Sciatic nerve (tissue), 2 donors: ENCODE results near the gene EHMT1. TPM values are rescaled to one million over a fixed set of nuclear protein-coding genes. Genes with fewer than 3 reads are reported as not detected.
"Not testable (repeated sequence)": the region's sequence is repeated elsewhere in the genome, so short reads cannot be mapped to it uniquely, and the experiment has no call there.

ENCODE experiments used
- ATAC-seq: fragments of 200-7000 bp; cut with Tn5 transposase; one replicate; pipeline ENCODE4 v1.9.1; 2020; ENCODE audit warnings: mild to moderate bottlenecking, moderate library complexity
- DNase-seq: peaks from one replicate; pipeline ENCODE4 v3.0.0-alpha.2; 2020; ENCODE audit warnings: low spot score
- intact Hi-C: fragments of 100-400 bp; cut with DNase I; formaldehyde crosslinking; loops from one replicate; pipeline ENCODE4 v1.14.2; 2022
- total RNA-seq: library from RNA; stranded (reverse); fragmentation: NEBNext Ultra II Directional; extraction: Animal tissue kit (Norgen Biotek cat#: 25700); gene quantifications from one replicate; pipeline ENCODE4 v1.2.1, GENCODE V29; 2021
- donor health status: DM: no; HTN: no; CAD: no.
- donor health status: DM: no; HTN: no; CAD: no.

Gene EHMT1
- total RNA-seq, 1 donor from 2014 or later, result 104 TPM

GRCh38 chr9:137761032-137761431 is 142.2 kb downstream of the EHMT1 start:
- no peak for ATAC-seq
- intact Hi-C loops, result no loop called here
- no peak for DNase-seq

- DNase-seq, result no peak
- no peak for ATAC-seq
- intact Hi-C loops, result no loop called here
Observed at GRCh38 chr9:137761793-137762192, 143.0 kb downstream of the EHMT1 start.

- intact Hi-C loops, result no loop called here
- DNase-seq (no peak), ATAC-seq (peak; percentile 59)
Observed at GRCh38 chr9:137762414-137763061, 143.7 kb downstream of the EHMT1 start.

GRCh38 chr9:137763271-137763955 is 144.6 kb downstream of the EHMT1 start:
- intact Hi-C loops, result no loop called here
- ATAC-seq (no peak), DNase-seq (no peak)

- intact Hi-C loops, result no loop called here
- peak; percentile 58 for ATAC-seq
- no peak for DNase-seq
Observed at GRCh38 chr9:137764171-137764671, 145.4 kb downstream of the EHMT1 start.

GRCh38 chr9:137764981-137765380 is 146.2 kb downstream of the EHMT1 start:
- ATAC-seq (peak; percentile 11), DNase-seq (no peak)
- intact Hi-C loops, result no loop called here

- intact Hi-C loops, result no loop called here
- DNase-seq (no peak), ATAC-seq (no peak)
Observed at GRCh38 chr9:137765536-137765935, 146.7 kb downstream of the EHMT1 start.

- DNase-seq (no peak), ATAC-seq (no peak)
- intact Hi-C loops, result no loop called here
Observed at GRCh38 chr9:137771580-137771979, 152.8 kb downstream of the EHMT1 start.

GRCh38 chr9:137772281-137772873 is 153.6 kb downstream of the EHMT1 start:
- intact Hi-C loops, result no loop called here
- no peak for DNase-seq
- ATAC-seq, result no peak

- DNase-seq (no peak), ATAC-seq (no peak)
- intact Hi-C loops, result no loop called here
Observed at GRCh38 chr9:137774775-137775386, 156.1 kb downstream of the EHMT1 start.

- intact Hi-C loops, result no loop called here
- ATAC-seq (no peak), DNase-seq (no peak)
Observed at GRCh38 chr9:137776306-137776995, 157.6 kb downstream of the EHMT1 start.

- DNase-seq (no peak), ATAC-seq (no peak)
- intact Hi-C loops, result no loop called here
Observed at GRCh38 chr9:137777761-137778160, 159.0 kb downstream of the EHMT1 start.

GRCh38 chr9:137778336-137778735 is 159.5 kb downstream of the EHMT1 start:
- ATAC-seq (no peak), DNase-seq (no peak)
- intact Hi-C loops, result no loop called here

- DNase-seq (no peak), ATAC-seq (no peak)
- intact Hi-C loops, result no loop called here
Observed at GRCh38 chr9:137778914-137779313, 160.1 kb downstream of the EHMT1 start.

GRCh38 chr9:137780031-137780430 is 161.2 kb downstream of the EHMT1 start:
- intact Hi-C loops, ATAC-seq, DNase-seq: not testable (repeated sequence)

GRCh38 chr9:137781906-137782585 is 163.2 kb downstream of the EHMT1 start:
- intact Hi-C loops, result no loop called here
- ATAC-seq (no peak), DNase-seq (no peak)

GRCh38 chr9:137783521-137783920 is 164.7 kb downstream of the EHMT1 start:
- ATAC-seq (no peak), DNase-seq (no peak)
- intact Hi-C loops, result no loop called here

GRCh38 chr9:137784046-137784445 is 165.2 kb downstream of the EHMT1 start:
- no peak for DNase-seq
- ATAC-seq, result no peak
- intact Hi-C loops, result no loop called here
